Kasumi-1 (cell line): ENCODE data around the gene ABHD12.
A peak's percentile ranks its signal among the peaks of the same experiment; 100 is the strongest.

Source experiments
- DNase-seq, 2 experiments: peaks; one replicate each; lab custom pipeline; 2025; lab: John Stamatoyannopoulos, UW

The ABHD12 gene

GRCh38 chr20:25380945-25381614 is 9.6 kb downstream of the ABHD12 start:
- DNase-seq = no peak

- DNase-seq = no peak
These were observed 11.5 kb downstream of the ABHD12 start for GRCh38 chr20:25378884-25379733.

- no peak for DNase-seq
These were observed 12.3 kb downstream of the ABHD12 start for GRCh38 chr20:25378189-25378883.

GRCh38 chr20:25376886-25377285 is 13.7 kb downstream of the ABHD12 start:
- no peak for DNase-seq

GRCh38 chr20:25376236-25376635 is 14.4 kb downstream of the ABHD12 start:
- no peak for DNase-seq

GRCh38 chr20:25374842-25375241 is 15.8 kb downstream of the ABHD12 start:
- DNase-seq = no peak

- DNase-seq = no peak
These were observed 17.9 kb downstream of the ABHD12 start for GRCh38 chr20:25372584-25373336.

GRCh38 chr20:25369971-25370370 is 20.7 kb downstream of the ABHD12 start:
- DNase-seq = no peak

GRCh38 chr20:25369529-25369928 is 21.1 kb downstream of the ABHD12 start:
- DNase-seq = no peak

GRCh38 chr20:25368976-25369375 is 21.7 kb downstream of the ABHD12 start:
- DNase-seq = no peak

- no peak for DNase-seq
These were observed 22.1 kb downstream of the ABHD12 start for GRCh38 chr20:25368526-25368925.

- DNase-seq = no peak
These were observed 25.5 kb downstream of the ABHD12 start for GRCh38 chr20:25364879-25365699.

GRCh38 chr20:25364180-25364788 is 26.4 kb downstream of the ABHD12 start:
- no peak for DNase-seq

- no peak for DNase-seq
These were observed 29.4 kb downstream of the ABHD12 start for GRCh38 chr20:25361287-25361683.

GRCh38 chr20:25360631-25361286 is 29.9 kb downstream of the ABHD12 start:
- peak; percentile 69 to 87 for DNase-seq

- no peak for DNase-seq
These were observed 34.2 kb downstream of the ABHD12 start for GRCh38 chr20:25356271-25356933.

GRCh38 chr20:25355866-25356265 is 34.8 kb downstream of the ABHD12 start:
- DNase-seq = no peak

GRCh38 chr20:25355011-25355595 is 35.5 kb downstream of the ABHD12 start:
- DNase-seq = peak; percentile 48 to 68
